Measurements from ENCODE around the gene USO1.

USO1 gene

DNA sequence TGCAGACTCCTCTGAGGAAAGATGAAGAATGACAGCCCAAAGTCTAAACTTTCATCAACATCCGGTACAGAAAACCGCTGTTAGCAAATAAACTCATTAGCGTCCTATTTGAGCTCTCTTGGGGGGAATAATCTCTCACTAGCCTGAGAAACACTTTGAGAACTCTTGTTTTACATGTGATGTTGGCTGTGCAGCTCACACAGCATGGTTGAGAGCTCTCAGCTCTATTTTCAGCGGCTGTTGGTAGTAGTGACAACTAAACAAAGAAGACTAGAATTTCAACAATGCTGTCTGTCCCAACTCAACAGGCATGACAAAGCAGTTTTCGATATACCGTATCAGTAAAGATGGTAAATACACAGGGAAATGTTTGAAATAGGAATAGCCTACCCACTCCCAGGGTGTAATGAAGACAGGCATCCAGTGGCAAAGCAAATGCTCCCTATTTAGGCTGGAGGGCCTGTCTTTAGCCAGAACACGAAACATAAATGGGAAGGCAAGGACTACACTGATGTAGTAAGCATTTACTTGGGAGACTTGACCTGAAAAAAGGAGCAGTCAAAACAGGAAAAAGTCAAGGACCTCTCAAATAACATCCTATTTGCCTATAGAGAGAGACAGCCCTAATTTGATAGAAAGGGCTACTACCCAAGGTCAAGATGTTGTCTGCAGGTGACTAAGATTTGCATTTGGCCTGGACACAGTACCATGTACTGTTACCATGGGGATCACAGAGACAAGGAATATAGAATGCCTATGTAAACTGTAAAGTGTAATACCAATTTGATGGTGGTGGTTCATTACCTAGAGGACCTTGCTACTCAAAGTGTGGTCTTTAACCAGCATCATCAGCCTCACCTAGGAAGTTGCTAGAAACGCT, 117.5 kb downstream of the USO1 start:
- DNase-seq (ENCODE audit: low read depth) = no peak

DNA sequence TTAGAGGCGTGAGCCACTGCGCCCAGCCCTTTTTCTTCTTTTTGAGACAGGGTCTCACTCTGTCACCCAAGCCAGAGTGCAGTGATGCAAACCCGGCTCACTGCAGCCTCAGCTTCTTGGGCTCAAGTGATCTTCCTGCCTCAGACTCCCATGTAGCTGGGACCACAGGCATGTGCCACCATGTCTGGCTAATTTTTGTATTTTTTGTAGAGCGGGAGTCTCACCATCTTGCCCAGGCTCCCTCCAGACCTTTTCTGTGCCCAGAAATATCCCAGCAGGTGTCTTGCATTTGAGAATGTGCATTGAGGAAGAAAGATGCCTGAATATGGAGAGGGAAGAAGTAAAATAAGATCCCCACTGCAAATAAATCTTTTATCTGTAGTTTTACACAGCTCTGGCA, 119.2 kb downstream of the USO1 start:
- DNase-seq (ENCODE audit: low read depth) = no peak

GRCh38 chr4:75844151-75844662, 119.8 kb downstream of the USO1 start:
- no peak for DNase-seq (ENCODE audit: low read depth)

DNA sequence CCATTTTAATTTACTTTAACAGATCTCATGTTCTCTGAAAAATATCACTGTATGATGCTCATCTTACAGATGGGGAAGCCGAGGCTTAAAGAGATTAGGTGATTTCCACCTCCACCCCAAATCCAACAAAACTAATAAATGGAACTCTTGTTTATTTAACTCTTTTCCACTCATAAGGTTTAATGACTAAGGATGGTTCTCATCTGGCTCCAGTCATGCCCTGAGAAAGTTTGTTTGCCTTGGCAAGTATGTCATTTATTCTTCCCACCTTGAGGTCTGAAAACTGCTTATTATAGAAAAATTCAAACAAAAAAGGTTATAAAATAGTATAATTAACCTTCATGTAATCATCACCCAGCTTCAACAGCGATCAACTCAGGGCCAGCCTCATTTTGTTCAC, 121.6 kb downstream of the USO1 start:
- no peak for DNase-seq (ENCODE audit: low read depth)

DNA sequence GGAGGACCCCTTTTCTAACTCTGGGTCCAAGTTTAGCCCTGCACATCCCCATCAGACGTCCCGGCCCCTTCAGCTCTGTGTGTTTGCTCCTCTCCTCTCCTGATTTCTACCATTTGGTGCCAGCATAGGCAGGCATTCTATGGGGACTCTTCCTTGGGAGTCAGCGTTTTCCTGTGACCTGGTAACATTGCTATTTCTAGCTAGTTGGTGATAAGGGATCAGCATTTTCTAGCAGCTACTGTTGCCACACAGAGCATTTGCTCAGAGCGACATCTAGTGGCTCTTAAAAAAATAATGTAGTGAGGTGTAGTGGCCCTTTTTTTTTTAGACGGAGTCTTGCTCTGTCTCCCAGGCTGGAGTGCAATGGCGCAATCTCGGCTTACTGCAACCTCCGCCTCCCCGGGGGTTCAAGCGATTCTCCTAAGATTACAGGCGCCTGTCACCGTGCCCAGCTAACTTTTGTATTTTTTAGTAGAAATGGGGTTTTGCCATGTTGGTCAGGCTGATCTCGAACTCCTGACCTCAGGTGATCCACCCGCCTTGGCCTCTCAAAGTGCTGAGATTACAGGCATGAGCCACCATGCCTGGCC, 123.9 kb downstream of the USO1 start:
- peak; percentile 54 for DNase-seq (ENCODE audit: low read depth)

DNA sequence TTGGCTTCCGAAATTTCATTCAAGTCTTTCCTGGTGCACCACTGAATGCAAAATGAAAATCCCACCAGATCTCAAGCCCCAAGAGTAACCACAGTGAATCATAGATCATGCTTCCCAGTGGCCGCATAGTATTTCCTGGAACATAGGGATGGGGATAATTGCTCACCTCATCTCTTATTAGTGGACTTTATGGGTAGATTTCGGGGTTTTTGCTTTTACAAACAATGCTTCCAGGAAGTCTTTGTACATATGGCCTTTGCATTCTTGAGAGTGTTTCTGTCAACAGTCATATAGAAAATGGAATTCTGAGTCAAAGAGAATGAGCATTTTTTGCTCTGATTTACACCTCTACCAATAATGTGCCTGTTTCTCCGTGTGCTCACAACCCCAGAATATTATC, 124.5 kb downstream of the USO1 start:
- no peak for DNase-seq (ENCODE audit: low read depth)

DNA sequence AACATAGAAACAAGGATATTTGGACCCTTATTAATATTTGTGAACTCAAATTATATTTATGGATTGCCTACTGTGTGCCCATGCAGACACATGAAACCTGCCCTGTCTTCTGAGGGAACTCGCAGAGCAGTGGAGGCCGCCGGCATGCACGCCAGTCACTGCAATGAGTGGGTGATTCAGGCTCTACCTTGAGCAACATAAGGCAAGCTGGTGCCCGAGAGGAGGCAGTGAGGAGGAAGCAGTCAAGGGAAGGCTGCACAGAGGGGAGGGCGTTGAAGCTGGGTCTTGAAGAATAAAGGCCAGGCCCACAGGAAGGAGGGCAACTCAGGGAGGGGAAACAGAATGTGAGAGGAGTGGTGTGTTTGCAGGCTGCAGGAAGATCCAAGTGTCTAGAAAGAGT, 125.1 kb downstream of the USO1 start:
- DNase-seq (ENCODE audit: low read depth) = no peak

GRCh38 chr4:75858721-75859120, 134.3 kb downstream of the USO1 start:
- no peak for DNase-seq (ENCODE audit: low read depth)

- DNase-seq (ENCODE audit: low read depth) = no peak
These were observed 136.2 kb downstream of the USO1 start for GRCh38 chr4:75860606-75861005.
